ENCODE results near the gene UBALD1.
A peak's percentile ranks its signal among the peaks of the same experiment; 100 is the strongest.

UBALD1 gene

GRCh38 chr16:4614571-4615383 lies at the start of gene UBALD1:
Gene UBALD1 (minus strand): TSS chr16:4614888. CDS start chr16:4614797, 91 bp downstream.
- peak; percentile 90 for DNase-seq

GRCh38 chr16:4663777-4664465 lies 49.2 kb upstream of the UBALD1 start:
- DNase-seq, result no peak

- DNase-seq, result no peak
Observed at GRCh38 chr16:4663465-4663776, 48.7 kb upstream of the UBALD1 start.

GRCh38 chr16:4661661-4662060 lies 47.0 kb upstream of the UBALD1 start:
- no peak for DNase-seq

GRCh38 chr16:4660454-4661007 lies 45.8 kb upstream of the UBALD1 start:
- DNase-seq, result peak; percentile 86

GRCh38 chr16:4659363-4660353 lies 45.0 kb upstream of the UBALD1 start:
- DNase-seq, result no peak

GRCh38 chr16:4656695-4657686 lies 42.3 kb upstream of the UBALD1 start:
- no peak for DNase-seq

GRCh38 chr16:4656221-4656620 lies 41.5 kb upstream of the UBALD1 start:
- DNase-seq, result no peak

- DNase-seq, result no peak
Observed at GRCh38 chr16:4655801-4656200, 41.1 kb upstream of the UBALD1 start.

GRCh38 chr16:4654964-4655590 lies 40.4 kb upstream of the UBALD1 start:
- DNase-seq, result no peak

GRCh38 chr16:4654011-4654963 lies 39.6 kb upstream of the UBALD1 start:
- no peak for DNase-seq

- DNase-seq, result no peak
Observed at GRCh38 chr16:4652561-4652960, 37.9 kb upstream of the UBALD1 start.

GRCh38 chr16:4651827-4652226 lies 37.1 kb upstream of the UBALD1 start:
- DNase-seq, result no peak

- DNase-seq, result peak; percentile 93
Observed at GRCh38 chr16:4650443-4651074, 35.9 kb upstream of the UBALD1 start.

GRCh38 chr16:4649744-4650442 lies 35.2 kb upstream of the UBALD1 start:
- DNase-seq, result no peak

GRCh38 chr16:4648917-4649316 lies 34.2 kb upstream of the UBALD1 start:
- DNase-seq, result no peak

GRCh38 chr16:4647644-4647980 lies 32.9 kb upstream of the UBALD1 start:
- DNase-seq, result no peak

- DNase-seq, result no peak
Observed at GRCh38 chr16:4646773-4647643, 32.3 kb upstream of the UBALD1 start.
